NCI-H2081 (cell line): ENCODE measurements around the gene EXT2.

Source experiments
- DNase-seq, 2 experiments: peaks; one replicate each; lab custom pipeline; 2025; lab: John Stamatoyannopoulos, UW

Gene EXT2

GRCh38 chr11:44085330-44085729 lies 10.1 kb upstream of the EXT2 start:
- no peak for DNase-seq

- no peak for DNase-seq
Observed at GRCh38 chr11:44088377-44088776, 7.1 kb upstream of the EXT2 start.

- no peak for DNase-seq
Observed at GRCh38 chr11:44088871-44089270, 6.6 kb upstream of the EXT2 start.

GRCh38 chr11:44090539-44090938 lies 4.9 kb upstream of the EXT2 start:
- DNase-seq = no peak

- DNase-seq = peak; percentile 82 to 86
Observed at GRCh38 chr11:44094260-44094868, 1.1 kb upstream of the EXT2 start.

GRCh38 chr11:44096360-44097185 lies 1.1 kb downstream of the EXT2 start:
- no peak for DNase-seq

- DNase-seq = no peak
Observed at GRCh38 chr11:44097821-44098220, 2.3 kb downstream of the EXT2 start.

GRCh38 chr11:44101098-44101497 lies 5.6 kb downstream of the EXT2 start:
- DNase-seq = no peak

GRCh38 chr11:44104481-44105294 lies 9.2 kb downstream of the EXT2 start:
- no peak for DNase-seq

- DNase-seq = no peak
Observed at GRCh38 chr11:44108260-44108659, 12.8 kb downstream of the EXT2 start.

GRCh38 chr11:44110231-44110679 lies 14.8 kb downstream of the EXT2 start:
- peak; percentile 35 to 64 for DNase-seq

- DNase-seq = peak; percentile 27 to 53
Observed at GRCh38 chr11:44112091-44112821, 16.8 kb downstream of the EXT2 start.

- DNase-seq = no peak
Observed at GRCh38 chr11:44113018-44113417, 17.5 kb downstream of the EXT2 start.

GRCh38 chr11:44113572-44113971 lies 18.1 kb downstream of the EXT2 start:
- DNase-seq = no peak

- no peak for DNase-seq
Observed at GRCh38 chr11:44116234-44116830, 20.9 kb downstream of the EXT2 start.

- DNase-seq = no peak
Observed at GRCh38 chr11:44120169-44120568, 24.7 kb downstream of the EXT2 start.

- no peak for DNase-seq
Observed at GRCh38 chr11:44125598-44125997, 30.1 kb downstream of the EXT2 start.

- no peak for DNase-seq
Observed at GRCh38 chr11:44126304-44126703, 30.8 kb downstream of the EXT2 start.

GRCh38 chr11:44127130-44127529 lies 31.7 kb downstream of the EXT2 start:
- DNase-seq = no peak

- DNase-seq = no peak
Observed at GRCh38 chr11:44128729-44129128, 33.3 kb downstream of the EXT2 start.

- no peak for DNase-seq
Observed at GRCh38 chr11:44130751-44131150, 35.3 kb downstream of the EXT2 start.
